KMS-11 (cell line): ENCODE results near the gene ROR1.

Experiments used
- H2AFZ ChIP-seq: fragments of 200-600 bp; sonication (generic); 2 replicates; pipeline ENCODE4 v1.6.1; 2016; ENCODE audit warnings: antibody characterized with exemption, mixed run types, low read depth
- H3K27ac ChIP-seq: fragments of 200-600 bp; sonication (generic); 2 replicates; pipeline ENCODE4 v1.6.1; 2016; ENCODE audit warnings: mild to moderate bottlenecking, mixed run types
- H3K27me3 ChIP-seq: fragments of 200-600 bp; sonication (generic); 2 replicates; pipeline ENCODE4 v1.6.1; 2017; ENCODE audit warnings: mild to moderate bottlenecking, low read depth, mixed run types, moderate library complexity; ENCODE audit not compliant: insufficient read depth
- H3K36me3 ChIP-seq: fragments of 200-600 bp; sonication (generic); 2 replicates; pipeline ENCODE4 v1.6.1; 2017; ENCODE audit warnings: mild to moderate bottlenecking, mixed run types; ENCODE audit not compliant: insufficient read depth
- H3K4me1 ChIP-seq: fragments of 200-600 bp; sonication (generic); 2 replicates; pipeline ENCODE4 v1.6.1; 2016; ENCODE audit warnings: mild to moderate bottlenecking, low read depth, mixed run types; ENCODE audit not compliant: poor library complexity, severe bottlenecking
- H3K4me2 ChIP-seq: fragments of 200-600 bp; sonication (generic); 2 replicates; pipeline ENCODE4 v1.7.0; 2016; ENCODE audit warnings: mild to moderate bottlenecking, mixed run types
- H3K4me3 ChIP-seq: fragments of 200-600 bp; sonication (generic); IDR thresholded peaks from 2 replicates; pipeline ENCODE4 v1.6.1; 2017; ENCODE audit warnings: low read depth, low read length, mixed read lengths; ENCODE audit not compliant: insufficient read depth
- H3K79me2 ChIP-seq: fragments of 200-600 bp; sonication (generic); 2 replicates; pipeline ENCODE4 v1.6.1; 2016; ENCODE audit warnings: low read depth, mixed run types; ENCODE audit not compliant: insufficient read depth
- H3K9ac ChIP-seq: fragments of 200-600 bp; sonication (generic); 2 replicates; pipeline ENCODE4 v1.6.1; 2016; ENCODE audit warnings: mild to moderate bottlenecking, mixed run types
- H4K20me1 ChIP-seq: fragments of 200-600 bp; sonication (generic); 2 replicates; pipeline ENCODE4 v1.6.1; 2016; ENCODE audit warnings: mild to moderate bottlenecking, mixed run types; ENCODE audit not compliant: insufficient read depth
- CTCF ChIP-seq: fragments of 200-600 bp; sonication (generic); conservative IDR thresholded peaks from 2 replicates; pipeline ENCODE4 v1.6.1; 2017; ENCODE audit warnings: low read depth, mild to moderate bottlenecking, antibody characterized with exemption, low read length, moderate library complexity, mixed read lengths

Gene ROR1

GRCh38 chr1:63975481-63975880 is 201.7 kb downstream of the ROR1 start:
- Histone ChIP-seq H3K27ac (no peak overlapping the region), H2AFZ (no peak overlapping the region), H3K4me3 (no peak overlapping the region), H4K20me1 (no peaks in the 10 kb centered on the region), H3K79me2 (no peaks in the 10 kb centered on the region), H3K4me1 (no peaks in the 10 kb centered on the region), H3K36me3 (no peaks in the 10 kb centered on the region), H3K4me2 (no peak overlapping the region), H3K27me3 (no peaks in the 10 kb centered on the region), H3K9ac (no peak overlapping the region)
- TF ChIP-seq CTCF = no peak

DNA sequence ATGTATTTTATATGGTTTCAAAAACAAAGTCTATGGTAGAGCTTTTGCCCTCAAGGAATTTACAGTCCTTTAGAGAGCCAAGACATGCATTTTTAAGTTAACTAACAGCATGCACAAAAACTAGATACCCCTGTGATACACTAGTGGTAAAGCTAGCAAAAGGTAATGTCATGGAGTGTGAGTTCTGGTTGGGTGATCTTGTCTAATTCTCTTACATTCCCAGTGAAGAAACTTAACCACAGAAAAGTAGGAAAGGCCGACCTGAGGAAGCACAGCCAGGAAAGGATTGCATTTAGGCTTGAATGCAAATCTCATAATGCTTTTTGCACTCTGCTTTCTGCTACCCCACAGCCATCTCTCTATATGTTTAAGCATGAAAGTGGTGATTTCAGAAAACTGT is 202.2 kb downstream of the ROR1 start:
- Histone ChIP-seq H3K27me3 (no peaks in the 10 kb centered on the region), H3K4me3 (no peak overlapping the region), H2AFZ (no peak overlapping the region), H3K36me3 (no peaks in the 10 kb centered on the region), H3K9ac (no peak overlapping the region), H3K79me2 (no peaks in the 10 kb centered on the region), H3K4me1 (no peaks in the 10 kb centered on the region), H4K20me1 (no peaks in the 10 kb centered on the region), H3K27ac (no peak overlapping the region), H3K4me2 (no peak overlapping the region)
- no peak for TF ChIP-seq CTCF

DNA sequence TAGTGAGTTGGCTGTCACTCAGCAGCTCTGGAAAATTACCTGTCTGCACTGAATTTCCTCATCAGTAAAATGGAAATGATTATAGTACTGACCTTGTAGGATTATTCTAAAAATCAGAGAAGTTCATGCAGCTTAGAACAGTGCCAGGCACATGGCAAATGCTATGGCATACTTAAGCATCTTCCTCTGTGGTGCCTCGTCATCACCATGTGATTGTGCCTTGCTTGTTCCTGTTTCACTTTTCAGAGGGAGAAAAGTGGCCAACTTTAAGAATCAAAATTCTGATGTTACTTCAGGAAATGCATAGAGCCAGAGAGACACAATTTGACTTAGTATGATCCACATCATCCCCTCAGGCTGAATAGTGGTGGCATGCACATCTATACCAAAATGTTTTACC is 203.6 kb downstream of the ROR1 start:
- TF ChIP-seq CTCF = no peak
- Histone ChIP-seq H3K4me2 (no peak overlapping the region), H3K79me2 (no peaks in the 10 kb centered on the region), H3K9ac (no peak overlapping the region), H4K20me1 (no peaks in the 10 kb centered on the region), H3K4me1 (no peaks in the 10 kb centered on the region), H3K27me3 (no peaks in the 10 kb centered on the region), H2AFZ (no peak overlapping the region), H3K36me3 (no peaks in the 10 kb centered on the region), H3K27ac (no peak overlapping the region), H3K4me3 (no peak overlapping the region)

DNA sequence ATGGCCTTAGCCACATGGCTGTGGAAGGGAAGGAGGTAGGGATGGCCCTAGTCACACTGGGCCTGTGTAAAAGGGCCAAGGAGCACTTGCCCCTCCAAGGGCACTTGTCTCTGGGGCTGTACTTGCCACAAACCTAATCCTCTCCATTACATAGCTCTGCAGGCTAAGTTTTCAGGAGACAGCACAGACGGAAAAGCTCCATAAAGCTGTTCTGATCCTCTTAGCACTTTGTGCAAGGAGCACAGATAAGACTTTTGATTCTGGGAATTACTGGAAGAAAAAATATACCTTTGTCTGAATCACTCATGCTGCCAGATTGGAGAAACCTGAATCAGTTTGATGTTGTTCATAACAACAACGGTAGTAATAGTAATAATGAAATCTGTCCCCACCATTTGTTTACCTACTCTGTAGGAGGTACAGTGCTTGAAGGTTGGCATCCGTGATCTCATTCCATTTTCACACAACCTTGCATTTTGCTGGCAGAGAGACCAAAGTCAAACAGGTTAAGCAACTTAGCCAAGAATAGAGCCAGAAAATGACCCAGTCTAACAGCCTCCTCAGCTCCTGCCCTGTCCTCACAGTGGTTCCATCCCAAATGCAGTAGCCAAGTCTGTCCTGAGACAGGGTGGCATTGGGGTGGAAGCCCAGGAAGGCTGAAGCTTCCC is 207.1 kb downstream of the ROR1 start:
- no peak overlapping the region for H3K4me3 ChIP-seq
- H3K36me3 ChIP-seq = no peaks in the 10 kb centered on the region
- H4K20me1 ChIP-seq = no peaks in the 10 kb centered on the region
- TF ChIP-seq CTCF = no peak
- H2AFZ ChIP-seq = no peak overlapping the region
- H3K4me1 ChIP-seq = peaks cover 13% of the 10 kb centered on the region
- H3K4me2 ChIP-seq = no peak overlapping the region
- H3K79me2 ChIP-seq = no peaks in the 10 kb centered on the region
- H3K27me3 ChIP-seq = no peaks in the 10 kb centered on the region
- no peak overlapping the region for H3K9ac ChIP-seq
- no peak overlapping the region for H3K27ac ChIP-seq
